SK-N-SH (cell line): ENCODE results near the gene RAB6B. TPM values are rescaled to one million over a fixed set of nuclear protein-coding genes. Genes with fewer than 3 reads are reported as not detected.
A peak's percentile ranks its signal among the peaks of the same experiment; 100 is the strongest.

Source experiments
- CTCF ChIA-PET: fragments of 300-600, 350-600 bp; formaldehyde crosslinking; extraction: SDS; loops from one replicate; lab custom pipeline; 2021; lab: Yijun Ruan, JAX
- POLR2A ChIA-PET: fragments of 350-600 bp; sonication (Branson Sonifier 250); formaldehyde crosslinking; extraction: SDS; loops from one replicate; lab custom pipeline; 2020; ENCODE audit warnings: antibody characterized with exemption, inconsistent platforms; lab: Yijun Ruan, JAX
- DNase-seq: peaks from one replicate; pipeline ENCODE4 v3.0.0; 2012
- H2AFZ ChIP-seq: fragments of 200-600 bp; sonication (generic); 2 replicates; pipeline ENCODE4 v1.8.1; 2016; ENCODE audit warnings: antibody characterized with exemption, mild to moderate bottlenecking, low read depth
- H3F3A ChIP-seq: fragments of 200-600 bp; sonication (generic); replicated peaks from 2 replicates; pipeline ENCODE3; 2016; ENCODE audit warnings: antibody characterized with exemption, mild to moderate bottlenecking; ENCODE audit not compliant: insufficient read depth
- H3K27ac ChIP-seq, 2 experiments: fragments of 200-500 bp in 1 of 2; fragments of 200-600 bp in 1 of 2; sonication (Bioruptor generic) in 1 of 2; sonication (generic), shearing (Covaris generic) in 1 of 2; 2 replicates each; pipeline versions ENCODE4 v1.5.1 to v1.6.1; 2014 to 2016; ENCODE audit warnings: low read depth in 2 of 2, inconsistent platforms in 1 of 2, low read length in 1 of 2, mild to moderate bottlenecking in 1 of 2, mixed read lengths in 1 of 2
- H3K27me3 ChIP-seq: fragments of 200-600 bp; sonication (generic), shearing (Covaris generic); 2 replicates; pipeline ENCODE4 v1.6.1; 2016; ENCODE audit warnings: mixed run types; ENCODE audit not compliant: insufficient read depth
- H3K36me3 ChIP-seq, 2 experiments: fragments of 200-500 bp in 1 of 2; fragments of 200-600 bp in 1 of 2; sonication (Bioruptor generic) in 1 of 2; sonication (generic) in 1 of 2; replicated peaks in 1 of 2; 2 replicates each; pipeline versions ENCODE3 to v1.5.1; 2014 to 2016; ENCODE audit warnings: low read length in 1 of 2, mild to moderate bottlenecking in 1 of 2; ENCODE audit not compliant: insufficient read depth in 2 of 2, control insufficient read depth in 1 of 2
- H3K4me1 ChIP-seq, 2 experiments: fragments of 200-500 bp in 1 of 2; fragments of 200-600 bp in 1 of 2; sonication (Bioruptor generic) in 1 of 2; sonication (generic), shearing (Covaris generic) in 1 of 2; 2 replicates each; pipeline versions ENCODE4 v1.5.1 to v1.6.1; 2014 to 2016; ENCODE audit warnings: low read depth in 1 of 2, low read length in 1 of 2, mixed run types in 1 of 2; ENCODE audit not compliant: insufficient read depth in 2 of 2, control insufficient read depth in 1 of 2
- H3K4me2 ChIP-seq: fragments of 200-600 bp; sonication (generic), shearing (Covaris generic); 2 replicates; pipeline ENCODE4 v1.6.1; 2017; ENCODE audit warnings: mixed run types
- H3K4me3 ChIP-seq, 2 experiments: fragments of 200-500 bp in 1 of 2; fragments of 200-600 bp in 1 of 2; sonication (Bioruptor generic) in 1 of 2; sonication (generic), shearing (Covaris generic) in 1 of 2; 2 replicates each; pipeline versions ENCODE4 v1.5.1 to v1.8.1; 2014 to 2016; ENCODE audit warnings: low read depth in 2 of 2, inconsistent platforms in 1 of 2, low read length in 1 of 2, mild to moderate bottlenecking in 1 of 2, mixed read lengths in 1 of 2, moderate library complexity in 1 of 2
- H3K79me2 ChIP-seq: fragments of 200-600 bp; sonication (generic); 2 replicates; pipeline ENCODE4 v1.8.1; 2017; ENCODE audit warnings: mild to moderate bottlenecking; ENCODE audit not compliant: insufficient read depth
- H3K9ac ChIP-seq: fragments of 200-600 bp; sonication (generic); 2 replicates; pipeline ENCODE4 v1.6.1; 2017; ENCODE audit warnings: mixed run types
- H3K9me2 ChIP-seq: fragments of 200-600 bp; sonication (generic); 2 replicates; pipeline ENCODE4 v1.6.1; 2017; ENCODE audit warnings: mixed run types
- H3K9me3 ChIP-seq: fragments of 200-600 bp; sonication (generic); 2 replicates; pipeline ENCODE4 v1.6.1; 2017; ENCODE audit warnings: mixed run types, mild to moderate bottlenecking, moderate library complexity
- H4K20me1 ChIP-seq: fragments of 200-600 bp; sonication (generic); 2 replicates; pipeline ENCODE4 v1.6.1; 2017; ENCODE audit warnings: mild to moderate bottlenecking, mixed run types; ENCODE audit not compliant: insufficient read depth
- EP300 ChIP-seq, 2 experiments: IDR thresholded peaks; 2 replicates each; pipeline versions ENCODE4 v1.4.0 to v1.6.1; 2012; ENCODE audit warnings: borderline replicate concordance in 1 of 2, low read depth in 1 of 2, low read length in 1 of 2
- JUND ChIP-seq: IDR thresholded peaks from 2 replicates; pipeline ENCODE4 v1.4.0; 2012
- MEF2A ChIP-seq: IDR thresholded peaks from 2 replicates; pipeline ENCODE4 v1.4.0; 2012; ENCODE audit warnings: low read depth, borderline replicate concordance
- NFIC ChIP-seq: IDR thresholded peaks from 2 replicates; pipeline ENCODE4 v1.4.0; 2012; ENCODE audit warnings: borderline replicate concordance
- PBX3 ChIP-seq: IDR thresholded peaks from 2 replicates; pipeline ENCODE4; 2012
- POLR2AphosphoS5 ChIP-seq: IDR thresholded peaks from 2 replicates; pipeline ENCODE4 v1.6.1; 2012; ENCODE audit warnings: low read depth, low read length
- RAD21 ChIP-seq: IDR thresholded peaks from 2 replicates; pipeline ENCODE4 v1.6.1; 2012; ENCODE audit warnings: mild to moderate bottlenecking, low read length
- SIN3A ChIP-seq: IDR thresholded peaks from 2 replicates; pipeline ENCODE4 v1.6.1; 2012; ENCODE audit warnings: low read depth, mild to moderate bottlenecking, low read length, moderate library complexity, borderline replicate concordance
- TCF12 ChIP-seq: IDR thresholded peaks from 2 replicates; pipeline ENCODE4 v1.4.0; 2012
- TEAD4 ChIP-seq: IDR thresholded peaks from 2 replicates; pipeline ENCODE4 v1.4.0; 2012; ENCODE audit warnings: mild to moderate bottlenecking, borderline replicate concordance; ENCODE audit not compliant: insufficient read depth
- WGBS: methylation state at CpG from one replicate; pipeline ENCODE4 v1.1.6; 2017; ENCODE audit warnings: low lambda C conversion rate; 5-methylcytosine and 5-hydroxymethylcytosine counted together
- polyA plus RNA-seq, 3 experiments: library from polyadenylated mRNA; depleted of rRNA; stranded (reverse); fragments of >200 nt; gene quantifications; 2 replicates each; pipeline ENCODE4 v1.2.3, GENCODE V29; 2012
- TF ChIP-seq, protein P1 (sequence below): IDR thresholded peaks from 2 replicates; pipeline ENCODE4 v1.6.1; 2012; ENCODE audit warnings: mild to moderate bottlenecking, low read depth, low read length, moderate library complexity

RAB6B gene
- polyA plus RNA-seq, 1 of the 3 experiments (the other 2 are of a cell fraction) = 9.3 TPM

- 86% methylated on average over 1 of the region's 2 CpGs for WGBS
- peaks cover 12% of the 10 kb centered on the region for H3F3A ChIP-seq
- ChIA-PET POLR2A (no interaction called here), CTCF (interaction anchor here (0.6 to 2.5 kb wide), 4 partner anchors 9 to 274 kb away, joined by 3 to 11 read pairs (median 10); no protein-coding TSS in a partner anchor)
- no peak overlapping the region for H3K4me2 ChIP-seq
- 0 out of 2 replicates have a peak, but pooled peaks cover 4% of the 10 kb centered on the region for H3K27me3 ChIP-seq
- H3K9me3 ChIP-seq = no peaks in the 10 kb centered on the region
- H3K9ac ChIP-seq = no peak overlapping the region
- no peaks in the 10 kb centered on the region for H3K79me2 ChIP-seq
- no peak overlapping the region for H3K4me3 ChIP-seq
- peaks cover 4% of the 10 kb centered on the region; the same call in 1 of the 2 replicates for H4K20me1 ChIP-seq
- H3K27ac ChIP-seq = no peak overlapping the region
- H3K36me3 ChIP-seq = no peaks in the 10 kb centered on the region
- TF ChIP-seq RAD21 (peak; percentile 49), SIN3A (no peak)
- H2AFZ ChIP-seq = no peak overlapping the region
- DNase-seq = no peak
- H3K9me2 ChIP-seq = no peaks in the 10 kb centered on the region
- H3K4me1 ChIP-seq = peaks cover 4 to 11% of the 10 kb centered on the region in 2 experiments; a peak in 2 of 4 replicates
These were observed 43.2 kb upstream of the RAB6B start for GRCh38 chr3:133938770-133939462.

DNA sequence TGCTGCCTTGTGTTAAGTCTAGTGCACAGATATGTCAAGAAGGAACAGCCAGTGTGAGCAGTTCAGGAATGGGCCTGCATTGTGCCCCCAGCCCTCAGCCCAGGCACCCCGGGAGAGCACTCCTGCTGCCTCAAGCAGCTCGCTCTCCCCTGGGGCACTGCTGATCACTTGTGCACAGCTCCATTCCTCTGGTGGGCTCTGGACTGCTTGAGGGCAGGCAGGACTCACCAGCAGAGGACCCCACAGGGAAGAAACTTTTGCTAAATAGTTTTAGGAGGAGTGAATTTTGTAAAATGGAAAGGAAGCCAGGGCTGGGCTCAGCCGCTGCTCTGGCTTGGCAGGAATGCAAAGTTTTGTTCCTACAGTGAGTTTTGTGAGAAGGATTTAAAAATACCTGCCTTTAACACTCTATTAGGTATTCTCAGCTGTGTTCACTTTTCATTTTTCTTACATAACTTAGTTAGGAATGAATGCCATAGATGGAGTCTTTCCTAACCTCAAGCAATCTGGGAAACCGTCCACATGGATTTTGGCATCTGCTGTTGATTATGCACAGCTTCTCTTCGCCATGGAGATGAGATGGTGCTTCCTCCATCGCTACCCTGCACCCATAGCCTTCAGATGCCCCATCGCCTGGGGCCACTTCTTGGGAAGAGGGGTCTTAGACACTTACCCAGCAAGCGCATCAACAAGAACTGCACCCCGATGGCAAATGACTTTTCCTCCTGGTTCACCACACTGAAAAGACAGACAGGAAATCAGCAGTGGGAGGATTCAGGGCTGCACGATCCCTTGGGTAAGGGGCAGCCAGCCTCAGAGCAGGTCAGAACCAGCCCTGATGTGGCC, 42.3 kb upstream of the RAB6B start:
- no peak for DNase-seq
- H3K4me1 ChIP-seq = peaks cover 0 to 4% of the 10 kb centered on the region in 2 experiments; a peak in 1 of 4 replicates
- no peaks in the 10 kb centered on the region for H3K36me3 ChIP-seq
- H3K9ac ChIP-seq = no peak overlapping the region
- no peaks in the 10 kb centered on the region for H3K79me2 ChIP-seq
- H3F3A ChIP-seq = peaks cover 2% of the 10 kb centered on the region
- TF ChIP-seq, protein P1, sequence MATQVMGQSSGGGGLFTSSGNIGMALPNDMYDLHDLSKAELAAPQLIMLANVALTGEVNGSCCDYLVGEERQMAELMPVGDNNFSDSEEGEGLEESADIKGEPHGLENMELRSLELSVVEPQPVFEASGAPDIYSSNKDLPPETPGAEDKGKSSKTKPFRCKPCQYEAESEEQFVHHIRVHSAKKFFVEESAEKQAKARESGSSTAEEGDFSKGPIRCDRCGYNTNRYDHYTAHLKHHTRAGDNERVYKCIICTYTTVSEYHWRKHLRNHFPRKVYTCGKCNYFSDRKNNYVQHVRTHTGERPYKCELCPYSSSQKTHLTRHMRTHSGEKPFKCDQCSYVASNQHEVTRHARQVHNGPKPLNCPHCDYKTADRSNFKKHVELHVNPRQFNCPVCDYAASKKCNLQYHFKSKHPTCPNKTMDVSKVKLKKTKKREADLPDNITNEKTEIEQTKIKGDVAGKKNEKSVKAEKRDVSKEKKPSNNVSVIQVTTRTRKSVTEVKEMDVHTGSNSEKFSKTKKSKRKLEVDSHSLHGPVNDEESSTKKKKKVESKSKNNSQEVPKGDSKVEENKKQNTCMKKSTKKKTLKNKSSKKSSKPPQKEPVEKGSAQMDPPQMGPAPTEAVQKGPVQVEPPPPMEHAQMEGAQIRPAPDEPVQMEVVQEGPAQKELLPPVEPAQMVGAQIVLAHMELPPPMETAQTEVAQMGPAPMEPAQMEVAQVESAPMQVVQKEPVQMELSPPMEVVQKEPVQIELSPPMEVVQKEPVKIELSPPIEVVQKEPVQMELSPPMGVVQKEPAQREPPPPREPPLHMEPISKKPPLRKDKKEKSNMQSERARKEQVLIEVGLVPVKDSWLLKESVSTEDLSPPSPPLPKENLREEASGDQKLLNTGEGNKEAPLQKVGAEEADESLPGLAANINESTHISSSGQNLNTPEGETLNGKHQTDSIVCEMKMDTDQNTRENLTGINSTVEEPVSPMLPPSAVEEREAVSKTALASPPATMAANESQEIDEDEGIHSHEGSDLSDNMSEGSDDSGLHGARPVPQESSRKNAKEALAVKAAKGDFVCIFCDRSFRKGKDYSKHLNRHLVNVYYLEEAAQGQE = no peak
- peak; percentile 94 for TF ChIP-seq TCF12
- peak; percentile 50; the same call in 1 of the 2 replicates for TF ChIP-seq NFIC
- 0 out of 2 replicates have a peak, but pooled peaks have one; percentile 13 for TF ChIP-seq MEF2A
- no peak for TF ChIP-seq JUND
- TF ChIP-seq POLR2AphosphoS5 = no peak; the same call in 1 of the 2 replicates
- TF ChIP-seq TEAD4 = 0 out of 2 replicates have a peak, but pooled peaks have one; percentile 12
- peak in 1 of 2 experiments; percentile 57; a peak in 1 of 4 replicates for TF ChIP-seq EP300 (IDR thresholded peaks at IDR 0.05; ENCODE audit: borderline replicate concordance in 1 of 2, low read depth in 1 of 2, low read length in 1 of 2)
- peak; percentile 42 for TF ChIP-seq PBX3
- TF ChIP-seq SIN3A = no peak
- H3K4me2 ChIP-seq = no peak overlapping the region
- H3K9me3 ChIP-seq = no peaks in the 10 kb centered on the region
- POLR2A ChIA-PET = no interaction called here
- H4K20me1 ChIP-seq = no peaks in the 10 kb centered on the region; the same call in 1 of the 2 replicates
- 83% methylated on average over 9 of the region's 10 CpGs for WGBS
- no peak overlapping the region for H3K4me3 ChIP-seq
- H2AFZ ChIP-seq = no peak overlapping the region
- CTCF ChIA-PET = interaction anchor here (0.7 to 3.2 kb wide), 10 partner anchors 8 to 287 kb away, joined by 3 to 17 read pairs (median 5); no protein-coding TSS in a partner anchor
- no peaks in the 10 kb centered on the region for H3K9me2 ChIP-seq
- H3K27me3 ChIP-seq = 0 out of 2 replicates have a peak, but pooled peaks cover 4% of the 10 kb centered on the region
- peak overlapping the region in 1 of 2 experiments; percentile 44; a peak in 1 of 4 replicates for H3K27ac ChIP-seq
